Activated CD8-positive, alpha-beta memory T cell treated with anti-CD3 and anti-CD28 coated beads for 48 hours (primary cell): ENCODE results near the gene PTPRE.

Source experiments
- DNase-seq, 3 experiments: peaks; one replicate each; pipeline ENCODE4 v3.0.0-alpha.2; 2020; ENCODE audit warnings: low read depth in 2 of 3, low spot score in 2 of 3

Gene PTPRE

GRCh38 chr10:128042131-128042610 is 135.3 kb downstream of the PTPRE start:
- no peak for DNase-seq

- no peak for DNase-seq
Observed at GRCh38 chr10:128043259-128044045, 136.5 kb downstream of the PTPRE start.

- DNase-seq: no peak
Observed at GRCh38 chr10:128044186-128044585, 137.3 kb downstream of the PTPRE start.

- no peak for DNase-seq
Observed at GRCh38 chr10:128044961-128045832, 138.3 kb downstream of the PTPRE start.

- DNase-seq: no peak
Observed at GRCh38 chr10:128045833-128046120, 138.9 kb downstream of the PTPRE start.

- no peak for DNase-seq
Observed at GRCh38 chr10:128046156-128046952, 139.5 kb downstream of the PTPRE start.

- no peak for DNase-seq
Observed at GRCh38 chr10:128046953-128047290, 140.0 kb downstream of the PTPRE start.

- DNase-seq: peak; percentile 50 to 68 (median 60)
Observed at GRCh38 chr10:128047351-128047750, 140.4 kb downstream of the PTPRE start.

GRCh38 chr10:128047991-128048818 is 141.3 kb downstream of the PTPRE start:
- DNase-seq: no peak

- DNase-seq: no peak
Observed at GRCh38 chr10:128048819-128049210, 141.9 kb downstream of the PTPRE start.

GRCh38 chr10:128049226-128050120 is 142.6 kb downstream of the PTPRE start:
- no peak for DNase-seq

- no peak for DNase-seq
Observed at GRCh38 chr10:128050121-128050516, 143.2 kb downstream of the PTPRE start.

- DNase-seq: no peak
Observed at GRCh38 chr10:128050936-128051335, 144.0 kb downstream of the PTPRE start.

- no peak for DNase-seq
Observed at GRCh38 chr10:128051548-128051947, 144.6 kb downstream of the PTPRE start.

- no peak for DNase-seq
Observed at GRCh38 chr10:128052696-128053095, 145.8 kb downstream of the PTPRE start.

GRCh38 chr10:128053356-128053755 is 146.5 kb downstream of the PTPRE start:
- no peak for DNase-seq

- DNase-seq: no peak
Observed at GRCh38 chr10:128054163-128054970, 147.5 kb downstream of the PTPRE start.

- no peak for DNase-seq
Observed at GRCh38 chr10:128055061-128055868, 148.4 kb downstream of the PTPRE start.
